GM18873 (cell line): ENCODE results near the gene SPINDOC.

Experiments used
- ATAC-seq: cut with Tn5 transposase; IDR thresholded peaks from one replicate; pipeline ENCODE4 v1.9.1; 2021; ENCODE audit warnings: mild to moderate bottlenecking, moderate library complexity, moderate number of reproducible peaks; ENCODE audit not compliant: unreplicated experiment, low FRiP score

SPINDOC gene

DNA sequence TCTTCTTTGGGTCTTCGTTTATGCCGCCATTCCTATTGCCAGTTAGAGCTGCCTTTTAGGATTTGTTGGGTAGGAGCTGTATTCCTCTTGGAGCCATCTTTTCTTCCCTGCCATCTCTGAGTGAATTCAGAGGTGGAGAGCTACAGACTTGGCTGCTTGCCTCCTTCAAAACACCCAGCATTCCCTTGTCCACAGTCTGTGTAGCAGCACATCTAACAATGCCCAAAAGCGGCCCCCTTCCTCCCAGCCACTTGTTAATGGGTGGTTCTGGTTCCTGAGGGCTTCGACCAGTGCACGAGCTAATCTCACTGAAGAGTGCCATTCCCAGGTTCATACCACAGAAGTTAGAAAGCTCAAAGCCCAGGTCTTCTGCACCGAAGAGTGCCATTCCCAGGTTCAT lies 63.4 kb downstream of the SPINDOC start:
- ATAC-seq = no peak
